Activated gamma-delta T cell (primary cell): Measurements from ENCODE around the gene SV2C.

Source experiments
- DNase-seq: peaks from one replicate; lab custom pipeline; 2025; lab: John Stamatoyannopoulos, UW

The SV2C gene

GRCh38 chr5:76251656-76252055, 168.5 kb downstream of the SV2C start:
- DNase-seq, result no peak

GRCh38 chr5:76252437-76252836, 169.3 kb downstream of the SV2C start:
- DNase-seq, result no peak

- no peak for DNase-seq
Measured at GRCh38 chr5:76256116-76256889, 173.1 kb downstream of the SV2C start.

GRCh38 chr5:76257225-76257833, 174.1 kb downstream of the SV2C start:
- no peak for DNase-seq

- DNase-seq, result no peak
Measured at GRCh38 chr5:76257897-76258296, 174.7 kb downstream of the SV2C start.

- DNase-seq, result no peak
Measured at GRCh38 chr5:76264681-76265080, 181.5 kb downstream of the SV2C start.

GRCh38 chr5:76269259-76269931, 186.2 kb downstream of the SV2C start:
- no peak for DNase-seq

GRCh38 chr5:76269932-76270610, 186.9 kb downstream of the SV2C start:
- DNase-seq, result no peak

GRCh38 chr5:76271836-76272235, 188.7 kb downstream of the SV2C start:
- no peak for DNase-seq

- DNase-seq, result no peak
Measured at GRCh38 chr5:76273206-76273885, 190.2 kb downstream of the SV2C start.

GRCh38 chr5:76274571-76274970, 191.4 kb downstream of the SV2C start:
- no peak for DNase-seq

GRCh38 chr5:76277736-76278135, 194.6 kb downstream of the SV2C start:
- DNase-seq, result no peak

- no peak for DNase-seq
Measured at GRCh38 chr5:76278261-76278789, 195.1 kb downstream of the SV2C start.

- DNase-seq, result no peak
Measured at GRCh38 chr5:76280494-76280893, 197.3 kb downstream of the SV2C start.

GRCh38 chr5:76283670-76284069, 200.5 kb downstream of the SV2C start:
- no peak for DNase-seq

- DNase-seq, result no peak
Measured at GRCh38 chr5:76289692-76290091, 206.5 kb downstream of the SV2C start.

- no peak for DNase-seq
Measured at GRCh38 chr5:76290321-76290757, 207.2 kb downstream of the SV2C start.

GRCh38 chr5:76291305-76292077, 208.3 kb downstream of the SV2C start:
- no peak for DNase-seq

- DNase-seq, result no peak
Measured at GRCh38 chr5:76292620-76293322, 209.6 kb downstream of the SV2C start.

GRCh38 chr5:76294573-76294972, 211.4 kb downstream of the SV2C start:
- DNase-seq, result no peak
